Mammary epithelial cell (primary cell): ENCODE results near the gene MAN2C1.

ENCODE experiments used
- CTCF ChIP-seq, 2 donors: IDR thresholded peaks in 1 of 2; conservative IDR thresholded peaks in 1 of 2; 2 replicates each; pipeline ENCODE4 v1.5.1; 2011 to 2012; ENCODE audit warnings: inconsistent platforms in 2 of 2, low read length in 2 of 2, mild to moderate bottlenecking in 2 of 2, control low read depth in 1 of 2, low read depth in 1 of 2; ENCODE audit not compliant: insufficient read depth in 1 of 2; ENCODE audit errors: extremely low read depth in 1 of 2
- EZH2 ChIP-seq: IDR thresholded peaks from 2 replicates; pipeline ENCODE4 v1.6.1; 2012; ENCODE audit warnings: low read length, inconsistent platforms, borderline replicate concordance

- TF ChIP-seq CTCF (conservative IDR thresholded peaks at IDR 0.05 in 1 of 2, IDR thresholded peaks at IDR 0.05 in 1 of 2; ENCODE audit: extremely low read depth in 1 of 2, insufficient read depth in 1 of 2, low read depth in 1 of 2, low read length in 2 of 2) (no peak), EZH2 (no peak)
Measured at GRCh38 chr15:75359537-75360250, 8.7 kb downstream of the MAN2C1 start.
